ENCODE data around the gene RASSF5. TPM values are rescaled to one million over a fixed set of nuclear protein-coding genes. Genes with fewer than 3 reads are reported as not detected.

The RASSF5 gene
- total and polyA plus RNA-seq, 2 experiments from 2014 or later, result 0.48 to 4.4 TPM

DNA sequence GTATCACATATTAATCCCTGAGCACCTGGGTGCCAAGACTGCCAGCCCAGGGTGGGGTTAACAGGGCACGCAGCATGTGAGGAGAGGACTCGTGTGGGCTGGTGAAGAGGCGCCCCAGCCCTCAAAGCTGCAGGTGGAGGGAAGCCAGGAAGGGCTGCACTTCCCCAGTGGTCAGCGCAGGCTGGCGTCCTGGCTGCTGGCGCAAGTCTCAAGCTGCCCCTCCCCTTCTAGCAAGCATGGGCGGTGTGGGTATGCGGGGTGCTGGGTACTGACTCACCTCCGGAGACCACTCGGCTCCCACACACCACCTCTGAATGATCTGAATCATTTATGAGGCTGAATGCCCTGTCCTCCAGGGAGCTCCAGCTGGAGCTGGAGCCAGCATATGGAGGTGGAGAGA, 60.9 kb downstream of the RASSF5 start:
- 0 out of 2 replicates have a peak, but pooled peaks cover 4% of the 10 kb centered on the region for H3K9me2 ChIP-seq (ENCODE audit: insufficient read depth)
- H3K4me3 ChIP-seq, result no peak overlapping the region
- ATAC-seq (no peak), DNase-seq (ENCODE audit: low spot score) (no peak)
- no peaks in the 10 kb centered on the region for H3K27me3 ChIP-seq (ENCODE audit: insufficient read depth)
- TF ChIP-seq ZNF331 (CRISPR knock-in tag; IDR thresholded peaks at IDR 0.05; ENCODE audit: low read depth) (no peak), EZH2 (IDR thresholded peaks at IDR 0.05; ENCODE audit: low read depth, unreplicated experiment) (no peak), ZNF114 (CRISPR knock-in tag; IDR thresholded peaks at IDR 0.05) (no peak), JUNB (IDR thresholded peaks at IDR 0.05; ENCODE audit: unreplicated experiment) (no peak), POLR2AphosphoS5 (IDR thresholded peaks at IDR 0.05; ENCODE audit: low read depth) (no peak), ETS1 (IDR thresholded peaks at IDR 0.05) (no peak), NANOG (IDR thresholded peaks at IDR 0.05; ENCODE audit: borderline replicate concordance) (no peak), CREB1 (CRISPR knock-in tag; IDR thresholded peaks at IDR 0.05; ENCODE audit: low read depth) (no peak), EZH2phosphoT487 (IDR thresholded peaks at IDR 0.05; ENCODE audit: unreplicated experiment) (no peak)
- H4K20me1 ChIP-seq (replicated peaks; ENCODE audit: insufficient read depth), result no peaks in the 10 kb centered on the region
- Mint-ChIP-seq H3K9me3 (no peaks in the 10 kb centered on the region), H3K27ac (no peak overlapping the region), H3K4me3 (no peak overlapping the region), H3K27me3 (ENCODE audit: insufficient read depth, low read depth, poor library complexity) (peaks cover 6% of the 10 kb centered on the region), H3K4me1 (peaks cover 17% of the 10 kb centered on the region), H3K36me3 (ENCODE audit: low read depth) (no peaks in the 10 kb centered on the region; the same call in 2 of the 3 replicates)
- 0 out of 2 replicates have a peak, but pooled peaks cover 6% of the 10 kb centered on the region for H3K4me1 ChIP-seq (ENCODE audit: insufficient read depth)
- H3F3A ChIP-seq (replicated peaks; ENCODE audit: low read depth), result no peaks in the 10 kb centered on the region
- H3K4me2 ChIP-seq, result no peak overlapping the region
- H3K27ac ChIP-seq (ENCODE audit: low read depth), result no peak overlapping the region
- H3K79me2 ChIP-seq (replicated peaks; ENCODE audit: insufficient read depth), result no peaks in the 10 kb centered on the region
- no peak overlapping the region for H2AFZ ChIP-seq
- H3K36me3 ChIP-seq (ENCODE audit: insufficient read depth), result no peaks in the 10 kb centered on the region

DNA sequence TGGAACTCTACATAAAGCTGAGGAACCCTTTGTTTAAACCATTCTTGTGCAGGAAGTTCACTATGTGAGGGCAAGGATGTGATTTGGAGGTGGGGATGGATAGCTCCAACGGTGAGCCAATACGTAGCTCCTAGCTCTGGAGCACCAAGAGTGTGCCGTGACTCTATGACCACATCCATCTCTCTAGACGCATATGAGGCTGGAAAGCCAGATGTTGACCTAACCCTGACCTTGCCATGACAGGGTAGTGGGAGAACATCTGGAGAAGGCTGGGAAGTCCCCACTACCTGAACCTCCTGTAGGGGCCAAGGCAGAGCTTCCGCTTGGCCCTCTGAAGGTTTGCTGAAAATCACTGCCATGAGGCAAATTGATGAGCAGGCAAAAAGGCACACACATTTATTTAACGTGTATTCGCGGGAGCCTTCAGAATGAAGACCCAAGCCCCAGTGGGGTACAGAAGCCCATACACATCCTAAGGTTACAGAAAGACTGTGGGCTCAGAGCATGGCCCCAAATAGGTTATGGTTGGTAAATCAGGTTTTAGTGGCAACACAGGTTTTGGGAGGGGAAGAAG, 61.5 kb downstream of the RASSF5 start:
- Mint-ChIP-seq H3K9me3 (no peaks in the 10 kb centered on the region), H3K36me3 (ENCODE audit: low read depth) (no peaks in the 10 kb centered on the region; the same call in 2 of the 3 replicates), H3K4me1 (peaks cover 16% of the 10 kb centered on the region), H3K4me3 (no peak overlapping the region), H3K27me3 (ENCODE audit: insufficient read depth, low read depth, poor library complexity) (peaks cover 6% of the 10 kb centered on the region), H3K27ac (no peak overlapping the region)
- Histone ChIP-seq H3K4me3 (no peak overlapping the region), H2AFZ (no peak overlapping the region), H3K4me1 (ENCODE audit: insufficient read depth) (0 out of 2 replicates have a peak, but pooled peaks cover 6% of the 10 kb centered on the region), H3K27ac (ENCODE audit: low read depth) (no peak overlapping the region), H4K20me1 (replicated peaks; ENCODE audit: insufficient read depth) (no peaks in the 10 kb centered on the region), H3K9me2 (ENCODE audit: insufficient read depth) (0 out of 2 replicates have a peak, but pooled peaks cover 4% of the 10 kb centered on the region), H3K36me3 (ENCODE audit: insufficient read depth) (no peaks in the 10 kb centered on the region), H3K4me2 (peak overlapping the region; percentile 38; the same call in 1 of the 2 replicates), H3F3A (replicated peaks; ENCODE audit: low read depth) (no peaks in the 10 kb centered on the region), H3K79me2 (replicated peaks; ENCODE audit: insufficient read depth) (no peaks in the 10 kb centered on the region), H3K27me3 (ENCODE audit: insufficient read depth) (no peaks in the 10 kb centered on the region)
- no peak for DNase-seq (ENCODE audit: low spot score)
- ATAC-seq, result no peak
- TF ChIP-seq EZH2phosphoT487 (IDR thresholded peaks at IDR 0.05; ENCODE audit: unreplicated experiment) (no peak), NANOG (IDR thresholded peaks at IDR 0.05; ENCODE audit: borderline replicate concordance) (no peak), CREB1 (CRISPR knock-in tag; IDR thresholded peaks at IDR 0.05; ENCODE audit: low read depth) (no peak), ZNF331 (CRISPR knock-in tag; IDR thresholded peaks at IDR 0.05; ENCODE audit: low read depth) (no peak), ZNF114 (CRISPR knock-in tag; IDR thresholded peaks at IDR 0.05) (no peak), ZNF462 (CRISPR knock-in tag; IDR thresholded peaks at IDR 0.05) (no peak), ETS1 (IDR thresholded peaks at IDR 0.05) (no peak)
